Activated naive CD8-positive, alpha-beta T cell (primary cell): Measurements from ENCODE around the gene RNASET2.

Experiments
- H3K27ac Mint-ChIP-seq: one replicate; pipeline ENCODE4 v1.8.0; 2021; ENCODE audit warnings: mixed read lengths
- H3K27me3 Mint-ChIP-seq: one replicate; pipeline ENCODE4 v1.8.0; 2021; ENCODE audit warnings: mixed read lengths
- H3K36me3 Mint-ChIP-seq: one replicate; pipeline ENCODE4 v1.8.0; 2021; ENCODE audit warnings: mixed read lengths
- H3K4me1 Mint-ChIP-seq: one replicate; pipeline ENCODE4 v1.8.0; 2021; ENCODE audit warnings: low read depth, mixed read lengths
- H3K4me3 Mint-ChIP-seq: one replicate; pipeline ENCODE4 v1.8.0; 2021; ENCODE audit warnings: mild to moderate bottlenecking, mixed read lengths
- H3K9me3 Mint-ChIP-seq: one replicate; pipeline ENCODE4 v1.8.0; 2021; ENCODE audit warnings: low read depth, mixed read lengths

RNASET2 gene

GRCh38 chr6:166956444-166957086, at the start of gene RNASET2:
Gene RNASET2, minus strand, starts transcription at chr6:166956550. Its CDS starts 368 bp downstream, at chr6:166956182.
- Mint-ChIP-seq H3K4me3 (peak within 1 kb of the TSS; percentile 93), H3K27ac (peak within 1 kb of the TSS; percentile 97), H3K4me1 (peaks cover 69% of the 10 kb centered on the region), H3K36me3 (no peaks in the 10 kb centered on the region), H3K9me3 (no peaks in the 10 kb centered on the region), H3K27me3 (no peaks in the 10 kb centered on the region)

GRCh38 chr6:167005350-167006159, 49.2 kb upstream of the RNASET2 start:
- H3K27me3 Mint-ChIP-seq = no peaks in the 10 kb centered on the region
- H3K4me3 Mint-ChIP-seq = no peak overlapping the region
- H3K4me1 Mint-ChIP-seq = peaks cover 13% of the 10 kb centered on the region
- peaks cover 23% of the 10 kb centered on the region for H3K36me3 Mint-ChIP-seq
- no peaks in the 10 kb centered on the region for H3K9me3 Mint-ChIP-seq
- H3K27ac Mint-ChIP-seq = no peak overlapping the region

- no peaks in the 10 kb centered on the region for H3K27me3 Mint-ChIP-seq
- peaks cover 13% of the 10 kb centered on the region for H3K36me3 Mint-ChIP-seq
- no peak overlapping the region for H3K27ac Mint-ChIP-seq
- no peaks in the 10 kb centered on the region for H3K9me3 Mint-ChIP-seq
- H3K4me1 Mint-ChIP-seq = peaks cover 28% of the 10 kb centered on the region
- H3K4me3 Mint-ChIP-seq = peak overlapping the region; percentile 93
Observed at GRCh38 chr6:167000759-167001158, 44.4 kb upstream of the RNASET2 start.

- H3K4me1 Mint-ChIP-seq = peaks cover 28% of the 10 kb centered on the region
- no peaks in the 10 kb centered on the region for H3K27me3 Mint-ChIP-seq
- H3K4me3 Mint-ChIP-seq = peak overlapping the region; percentile 93
- H3K27ac Mint-ChIP-seq = peak overlapping the region; percentile 73
- no peaks in the 10 kb centered on the region for H3K9me3 Mint-ChIP-seq
- H3K36me3 Mint-ChIP-seq = peaks cover 8% of the 10 kb centered on the region
Observed at GRCh38 chr6:166999884-167000253, 43.5 kb upstream of the RNASET2 start.

- Mint-ChIP-seq H3K4me3 (peak within 1 kb of the TSS; percentile 93), H3K9me3 (no peaks in the 10 kb centered on the region), H3K27me3 (no peaks in the 10 kb centered on the region), H3K27ac (peak within 1 kb of the TSS; percentile 73), H3K4me1 (peaks cover 28% of the 10 kb centered on the region), H3K36me3 (peaks cover 10% of the 10 kb centered on the region)
Observed at GRCh38 chr6:166999145-166999883, 43.0 kb upstream of the RNASET2 start, which contains the start of gene CEP43. Gene CEP43, plus strand, starts transcription at chr6:166999397. Its CDS starts 16 bp downstream, at chr6:166999413.

GRCh38 chr6:166998256-166999144, 42.1 kb upstream of the RNASET2 start:
- peaks cover 10% of the 10 kb centered on the region for H3K36me3 Mint-ChIP-seq
- H3K4me1 Mint-ChIP-seq = peaks cover 28% of the 10 kb centered on the region
- no peaks in the 10 kb centered on the region for H3K9me3 Mint-ChIP-seq
- H3K27me3 Mint-ChIP-seq = no peaks in the 10 kb centered on the region
- H3K27ac Mint-ChIP-seq = no peak overlapping the region
- H3K4me3 Mint-ChIP-seq = peak overlapping the region; percentile 86

GRCh38 chr6:166997768-166998255, 41.5 kb upstream of the RNASET2 start:
- H3K27me3 Mint-ChIP-seq = no peaks in the 10 kb centered on the region
- H3K27ac Mint-ChIP-seq = peak overlapping the region; percentile 7
- H3K36me3 Mint-ChIP-seq = peaks cover 10% of the 10 kb centered on the region
- peaks cover 28% of the 10 kb centered on the region for H3K4me1 Mint-ChIP-seq
- peak overlapping the region; percentile 86 for H3K4me3 Mint-ChIP-seq
- no peaks in the 10 kb centered on the region for H3K9me3 Mint-ChIP-seq

- H3K9me3 Mint-ChIP-seq = no peaks in the 10 kb centered on the region
- peaks cover 10% of the 10 kb centered on the region for H3K36me3 Mint-ChIP-seq
- H3K27me3 Mint-ChIP-seq = no peaks in the 10 kb centered on the region
- H3K4me3 Mint-ChIP-seq = peak overlapping the region; percentile 86
- peaks cover 28% of the 10 kb centered on the region for H3K4me1 Mint-ChIP-seq
- peak overlapping the region; percentile 7 for H3K27ac Mint-ChIP-seq
Observed at GRCh38 chr6:166997348-166997747, 41.0 kb upstream of the RNASET2 start.

GRCh38 chr6:166996406-166996805, 40.1 kb upstream of the RNASET2 start:
- H3K27me3 Mint-ChIP-seq = no peaks in the 10 kb centered on the region
- no peak overlapping the region for H3K27ac Mint-ChIP-seq
- no peak overlapping the region for H3K4me3 Mint-ChIP-seq
- peaks cover 24% of the 10 kb centered on the region for H3K4me1 Mint-ChIP-seq
- no peaks in the 10 kb centered on the region for H3K9me3 Mint-ChIP-seq
- peaks cover 10% of the 10 kb centered on the region for H3K36me3 Mint-ChIP-seq

GRCh38 chr6:166989427-166990032, 33.2 kb upstream of the RNASET2 start:
- peaks cover 11% of the 10 kb centered on the region for H3K36me3 Mint-ChIP-seq
- peaks cover 20% of the 10 kb centered on the region for H3K4me1 Mint-ChIP-seq
- no peak overlapping the region for H3K27ac Mint-ChIP-seq
- H3K27me3 Mint-ChIP-seq = no peaks in the 10 kb centered on the region
- H3K4me3 Mint-ChIP-seq = no peak overlapping the region
- no peaks in the 10 kb centered on the region for H3K9me3 Mint-ChIP-seq

- Mint-ChIP-seq H3K4me1 (peaks cover 20% of the 10 kb centered on the region), H3K9me3 (no peaks in the 10 kb centered on the region), H3K27me3 (no peaks in the 10 kb centered on the region), H3K36me3 (peaks cover 9% of the 10 kb centered on the region), H3K4me3 (no peak overlapping the region), H3K27ac (no peak overlapping the region)
Observed at GRCh38 chr6:166988674-166989201, 32.4 kb upstream of the RNASET2 start.

- H3K9me3 Mint-ChIP-seq = no peaks in the 10 kb centered on the region
- no peak overlapping the region for H3K4me3 Mint-ChIP-seq
- H3K27me3 Mint-ChIP-seq = no peaks in the 10 kb centered on the region
- no peak overlapping the region for H3K27ac Mint-ChIP-seq
- peaks cover 9% of the 10 kb centered on the region for H3K36me3 Mint-ChIP-seq
- peaks cover 20% of the 10 kb centered on the region for H3K4me1 Mint-ChIP-seq
Observed at GRCh38 chr6:166987930-166988329, 31.6 kb upstream of the RNASET2 start.

- Mint-ChIP-seq H3K9me3 (no peaks in the 10 kb centered on the region), H3K27me3 (no peaks in the 10 kb centered on the region), H3K36me3 (peaks cover 9% of the 10 kb centered on the region), H3K4me3 (no peak overlapping the region), H3K27ac (no peak overlapping the region), H3K4me1 (peaks cover 20% of the 10 kb centered on the region)
Observed at GRCh38 chr6:166987448-166987847, 31.1 kb upstream of the RNASET2 start.
